Measurements from ENCODE around the gene ITPR2.

Gene ITPR2

GRCh38 chr12:26821212-26821701, 11.7 kb downstream of the ITPR2 start:
- DNase-seq: no peak

GRCh38 chr12:26818636-26819035, 14.4 kb downstream of the ITPR2 start:
- no peak for DNase-seq

GRCh38 chr12:26818201-26818600, 14.8 kb downstream of the ITPR2 start:
- DNase-seq: no peak

DNA sequence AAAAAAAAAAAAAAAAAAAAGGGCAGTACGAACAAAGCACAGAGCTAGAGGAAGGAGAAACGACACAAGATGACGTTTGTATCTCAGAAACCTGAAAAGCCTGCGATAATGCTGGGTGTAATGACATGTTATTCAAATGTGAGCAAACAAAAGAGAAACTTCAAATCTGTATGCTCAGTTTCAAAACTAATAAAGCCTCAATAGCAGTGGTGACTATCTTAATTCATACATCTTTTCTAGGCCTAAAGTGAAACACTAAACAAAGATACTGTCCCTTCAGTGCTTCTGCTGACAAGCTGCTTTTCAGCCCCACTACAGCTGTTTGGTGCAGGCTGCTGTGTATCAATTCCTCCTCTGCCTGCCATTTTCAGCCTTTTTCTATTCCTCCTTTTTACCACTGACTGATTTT, 15.8 kb downstream of the ITPR2 start:
- DNase-seq: no peak

DNA sequence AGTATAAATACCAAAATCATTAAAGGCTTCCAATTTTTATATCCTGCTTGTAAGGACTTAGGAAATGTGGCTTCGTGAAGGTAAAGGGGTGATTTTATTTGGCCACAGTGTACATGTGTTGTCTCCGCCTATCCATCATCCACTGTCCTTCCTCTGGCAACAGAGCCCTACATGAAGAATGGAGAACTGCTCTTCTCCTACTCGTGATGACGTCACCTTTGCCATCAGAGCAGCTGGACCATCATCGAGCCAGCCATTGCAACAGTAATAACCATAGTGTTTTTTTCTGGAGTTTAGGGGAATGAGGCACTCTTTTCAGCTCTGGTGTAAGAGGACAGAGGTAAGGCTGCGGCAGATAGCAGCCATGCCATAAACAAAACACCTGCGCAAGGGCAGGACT, 19.2 kb downstream of the ITPR2 start:
- no peak for DNase-seq

- no peak for DNase-seq
Measured at GRCh38 chr12:26810330-26810729, 22.7 kb downstream of the ITPR2 start.

DNA sequence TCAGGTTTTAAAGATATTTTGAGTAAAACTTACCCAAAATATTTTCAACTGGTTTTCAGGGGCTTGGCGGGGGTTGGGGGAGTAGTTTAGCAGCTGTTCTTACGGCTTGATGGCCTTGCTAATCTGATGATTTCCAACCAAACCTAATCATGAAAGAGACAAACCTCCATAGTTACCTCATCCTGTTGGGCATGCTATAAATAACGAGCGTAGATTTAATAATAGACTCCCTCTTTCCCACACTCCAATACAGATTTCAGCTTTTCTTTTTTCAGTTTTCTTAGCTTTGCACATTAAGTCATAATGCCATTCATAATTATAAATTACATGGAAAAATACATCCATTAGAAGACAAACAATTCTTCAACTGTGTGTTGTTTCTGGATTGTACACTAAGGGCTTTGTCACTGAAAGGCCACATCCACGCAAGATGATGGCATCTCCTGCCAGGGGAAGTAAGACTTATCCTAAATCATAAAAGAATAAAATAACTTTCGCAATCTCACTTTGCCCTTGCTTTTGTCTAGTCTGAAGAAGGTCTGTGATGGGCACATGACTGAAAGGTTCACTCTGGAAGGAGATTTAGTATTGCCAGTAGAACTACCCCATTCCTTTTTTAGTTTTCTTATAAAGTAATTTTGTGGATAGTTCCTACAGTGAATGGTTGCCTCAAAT, 23.2 kb downstream of the ITPR2 start:
- no peak for DNase-seq

GRCh38 chr12:26808766-26809476, 24.1 kb downstream of the ITPR2 start:
- DNase-seq: no peak

DNA sequence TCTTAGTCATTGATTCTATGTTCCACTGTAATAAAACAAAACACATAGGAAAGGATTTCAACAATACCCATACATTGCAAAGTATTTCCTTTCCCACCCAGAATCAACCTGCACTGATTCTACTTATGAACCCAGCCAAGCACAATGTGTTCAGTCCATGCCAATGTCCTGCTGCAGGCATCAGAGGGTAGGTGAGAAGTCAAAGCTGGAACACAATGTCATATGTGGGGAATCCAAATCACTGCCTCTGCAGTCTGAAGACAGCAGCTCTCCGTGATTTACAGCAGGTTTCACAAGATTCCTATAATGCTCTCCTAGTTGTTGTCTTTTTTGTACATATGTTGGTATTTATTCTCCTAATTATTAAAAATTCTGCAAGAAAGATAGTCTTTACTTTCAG, 25.7 kb downstream of the ITPR2 start:
- DNase-seq: no peak

DNA sequence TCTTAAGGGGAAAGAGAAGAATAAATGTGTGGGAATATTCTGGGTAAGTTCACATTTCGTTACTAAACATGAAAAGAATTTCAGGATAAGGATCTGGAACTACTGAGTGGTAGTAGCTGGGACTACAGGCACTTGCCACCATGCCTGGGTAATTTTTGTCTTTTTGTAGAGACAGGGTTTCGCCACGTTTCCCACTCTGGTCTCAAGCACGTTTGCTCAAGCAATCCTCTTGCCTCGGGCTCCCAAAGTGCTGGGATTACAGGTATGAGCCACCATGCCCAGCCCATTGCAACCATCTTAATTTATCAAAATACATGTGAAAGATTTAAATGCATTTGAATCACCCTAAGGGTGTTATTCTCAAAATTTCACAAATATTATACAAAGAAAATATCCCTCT, 26.4 kb downstream of the ITPR2 start:
- no peak for DNase-seq

DNA sequence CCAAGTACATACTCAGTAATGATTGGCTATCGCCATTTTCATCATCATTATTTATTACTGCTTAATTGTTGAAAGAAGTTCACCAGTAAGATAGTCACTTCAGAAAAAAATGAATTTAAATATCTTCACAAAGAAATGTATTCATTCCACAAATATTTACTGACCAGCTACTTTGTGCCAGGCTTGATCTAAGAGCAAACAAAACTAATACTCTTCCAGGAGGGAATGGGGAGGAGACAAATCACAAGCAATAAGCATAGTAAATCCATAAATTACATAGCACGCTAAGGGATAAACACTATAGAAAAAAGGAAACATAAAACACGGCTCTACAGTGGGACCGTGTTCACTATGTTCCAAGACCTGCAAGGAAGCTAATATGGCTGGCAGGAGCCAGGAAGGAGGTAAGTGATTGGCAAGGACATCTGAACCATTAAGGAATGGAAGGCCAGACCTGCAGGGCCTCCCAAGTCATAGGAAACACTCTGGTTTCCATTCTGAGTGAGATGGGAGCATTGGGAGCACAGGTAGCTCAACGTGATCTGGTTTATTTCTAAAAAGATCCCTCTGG, 27.5 kb downstream of the ITPR2 start:
- DNase-seq: no peak

DNA sequence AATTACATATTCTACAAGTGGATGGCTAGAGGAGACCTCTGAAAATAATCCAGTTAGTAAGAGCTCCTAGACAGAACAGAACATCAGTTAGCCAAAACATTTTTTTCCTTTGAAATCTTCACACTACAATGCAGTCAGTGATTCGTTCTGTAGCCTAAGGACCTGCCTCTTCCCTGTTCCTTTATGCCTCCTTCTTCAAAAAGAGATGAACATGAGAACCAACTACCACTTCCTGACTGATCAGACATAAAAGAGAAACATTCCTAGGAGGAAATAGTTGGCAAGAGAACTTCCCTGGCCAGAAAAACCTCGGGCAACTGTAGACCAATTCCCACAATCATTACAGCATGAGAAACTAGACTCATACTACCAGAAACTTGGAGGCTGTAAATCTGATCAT, 29.4 kb downstream of the ITPR2 start:
- DNase-seq: no peak

DNA sequence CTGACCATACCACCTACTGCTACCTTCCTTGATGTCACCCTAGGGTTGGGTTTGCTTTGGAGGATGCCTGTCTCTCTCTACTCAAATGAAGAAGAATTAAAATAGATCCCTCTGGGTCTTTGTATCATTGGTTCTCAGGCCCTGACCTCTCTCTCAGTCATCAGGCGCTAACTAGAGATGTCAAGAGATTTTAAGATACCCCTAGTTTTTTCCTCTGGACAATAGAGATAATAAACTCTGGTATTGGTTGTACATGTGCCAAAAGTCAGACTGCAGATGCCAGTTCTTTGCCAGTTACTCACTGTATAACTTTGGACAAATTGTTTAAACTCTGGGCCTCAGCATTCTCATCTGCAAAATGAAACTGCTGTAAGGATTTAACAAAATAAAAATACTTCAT, 31.5 kb downstream of the ITPR2 start:
- DNase-seq: no peak

GRCh38 chr12:26800858-26801257, 32.1 kb downstream of the ITPR2 start:
- no peak for DNase-seq

- DNase-seq: no peak
Measured at GRCh38 chr12:26800347-26800746, 32.6 kb downstream of the ITPR2 start.

GRCh38 chr12:26799741-26800140, 33.3 kb downstream of the ITPR2 start:
- no peak for DNase-seq

DNA sequence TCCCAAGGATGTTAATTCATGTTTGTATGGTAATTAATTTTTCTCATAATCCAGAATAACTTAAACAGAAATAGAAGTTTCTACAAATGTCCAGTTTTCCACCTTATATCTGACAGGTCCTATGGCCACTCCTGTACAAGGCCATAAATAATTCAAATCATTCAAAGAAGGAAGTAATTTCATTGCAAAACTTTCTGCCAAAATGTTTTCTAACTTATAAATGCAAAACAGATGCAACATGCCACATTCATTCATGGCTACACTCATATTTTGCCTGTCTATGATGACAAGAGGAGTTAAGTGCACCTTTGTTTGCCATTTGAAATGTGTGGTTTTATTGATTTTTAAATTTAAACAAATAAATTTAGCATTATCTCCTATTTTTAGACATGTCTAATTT, 34.4 kb downstream of the ITPR2 start:
- DNase-seq: no peak

DNA sequence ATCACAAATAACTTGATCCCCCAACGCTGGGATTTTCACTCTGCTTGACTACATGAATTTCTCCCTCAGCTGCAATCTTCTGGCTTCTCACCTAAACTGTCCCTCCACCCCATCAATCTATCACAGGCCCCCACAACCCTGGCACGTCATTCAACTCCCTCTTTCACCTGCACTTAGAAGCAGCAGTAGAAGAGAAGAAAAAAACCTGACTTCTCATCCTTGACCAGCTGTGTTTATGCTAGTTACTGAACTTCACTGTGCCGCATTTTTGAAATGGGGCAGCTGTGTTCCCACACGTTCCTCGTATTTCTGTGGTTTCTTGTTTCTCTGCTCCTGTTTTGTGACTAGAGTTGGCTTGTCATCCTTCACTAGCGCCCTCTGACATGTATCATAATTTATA, 35.0 kb downstream of the ITPR2 start:
- DNase-seq: no peak

GRCh38 chr12:26795910-26796309, 37.1 kb downstream of the ITPR2 start:
- DNase-seq: no peak

DNA sequence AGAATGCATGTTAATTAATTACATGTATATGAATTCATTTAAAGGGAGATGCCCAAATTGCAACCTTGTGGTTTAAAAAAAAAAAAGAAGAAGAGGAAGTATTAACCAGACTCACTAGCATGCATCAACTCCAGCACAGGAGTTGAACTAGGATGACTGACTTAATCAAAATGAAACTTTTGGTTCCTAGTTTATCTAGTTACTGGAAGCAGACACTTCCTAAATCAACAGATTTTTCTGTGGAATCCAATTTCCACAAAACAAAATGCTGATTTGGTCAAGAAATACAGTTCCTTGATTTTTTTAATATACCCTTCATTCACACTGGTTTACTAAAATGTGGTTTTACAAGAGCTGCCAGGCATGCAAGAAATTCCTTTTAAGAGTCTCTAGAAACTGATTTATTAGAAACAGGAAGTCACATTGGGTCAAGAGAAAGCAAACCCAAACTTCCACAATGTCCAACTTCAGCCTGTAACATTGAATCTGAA, 41.6 kb downstream of the ITPR2 start:
- DNase-seq: no peak

- DNase-seq: no peak
Measured at GRCh38 chr12:26790645-26790994, 42.4 kb downstream of the ITPR2 start.

DNA sequence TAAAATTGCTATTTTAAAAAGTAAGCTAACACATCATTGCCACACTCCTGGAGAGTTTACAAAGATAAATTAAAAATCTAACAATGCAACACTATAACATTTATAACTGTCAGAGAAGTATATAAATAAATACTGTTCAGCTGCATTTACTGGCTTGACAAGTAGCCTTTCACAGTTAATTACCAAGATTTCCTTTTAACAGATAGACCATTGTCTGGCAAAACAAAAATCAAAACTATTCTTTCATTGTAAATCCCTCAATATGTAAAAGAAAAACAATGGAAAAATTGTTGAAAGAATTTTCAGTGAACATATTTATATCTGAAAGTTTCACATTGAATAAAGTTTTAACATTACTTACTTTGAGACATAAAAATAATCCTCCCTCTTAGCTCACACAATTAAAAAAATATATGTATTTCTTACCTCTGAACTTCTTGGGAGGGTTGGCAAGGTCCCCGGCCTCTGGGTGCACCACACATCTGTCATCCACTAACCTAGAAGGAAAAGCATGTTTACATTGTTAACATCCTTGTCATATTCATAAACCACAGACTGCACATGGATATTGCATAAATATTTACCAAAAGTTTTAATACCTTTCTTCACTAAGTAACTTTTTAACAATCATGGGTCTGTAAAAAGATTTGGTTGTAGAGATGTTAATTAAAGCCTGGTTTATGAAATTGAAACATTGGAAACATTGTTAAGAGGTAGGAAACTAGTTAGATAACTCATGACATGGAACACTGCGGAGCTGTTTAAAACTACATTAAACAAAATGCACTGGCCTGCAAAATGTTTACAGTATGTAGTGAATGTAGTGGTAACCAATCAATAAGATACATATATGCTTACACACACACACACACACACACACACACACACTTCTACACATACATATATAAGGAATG, 43.0 kb downstream of the ITPR2 start:
- no peak for DNase-seq

- no peak for DNase-seq
Measured at GRCh38 chr12:26786865-26787514, 46.0 kb downstream of the ITPR2 start.

All from effector CD4-positive, alpha-beta T cell (primary cell).